ENCODE measurements around the gene SPRED2.

DNA sequence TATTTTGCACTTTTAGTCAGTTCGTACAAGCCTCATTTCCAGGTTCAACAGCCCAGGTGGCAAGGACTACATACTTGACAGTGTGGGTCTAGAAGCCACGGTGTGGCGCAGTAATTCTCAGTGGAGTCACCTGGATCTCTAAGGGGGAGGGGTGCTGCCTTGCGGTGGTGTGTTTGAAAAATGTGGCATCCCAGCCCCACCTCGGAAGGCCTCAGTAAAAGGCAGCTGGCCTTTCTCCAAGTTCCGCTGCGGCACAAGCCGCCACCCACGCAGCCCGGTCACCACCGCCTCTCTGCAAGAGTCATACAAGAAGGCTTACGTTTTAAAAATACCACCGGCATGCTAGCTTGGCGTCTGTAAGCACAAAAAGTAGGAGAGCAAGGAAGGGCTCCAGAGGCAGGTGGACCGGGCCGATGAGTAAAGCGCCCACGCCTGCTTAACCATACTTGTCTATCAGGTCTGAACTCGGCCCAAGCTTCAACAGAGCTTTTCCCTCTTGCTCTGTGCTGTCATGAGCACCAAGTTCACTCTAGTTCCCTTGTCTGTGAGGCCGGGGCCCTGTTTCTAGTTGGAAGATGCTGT is 49.5 kb downstream of the SPRED2 start:
- TF ChIP-seq, protein P1, sequence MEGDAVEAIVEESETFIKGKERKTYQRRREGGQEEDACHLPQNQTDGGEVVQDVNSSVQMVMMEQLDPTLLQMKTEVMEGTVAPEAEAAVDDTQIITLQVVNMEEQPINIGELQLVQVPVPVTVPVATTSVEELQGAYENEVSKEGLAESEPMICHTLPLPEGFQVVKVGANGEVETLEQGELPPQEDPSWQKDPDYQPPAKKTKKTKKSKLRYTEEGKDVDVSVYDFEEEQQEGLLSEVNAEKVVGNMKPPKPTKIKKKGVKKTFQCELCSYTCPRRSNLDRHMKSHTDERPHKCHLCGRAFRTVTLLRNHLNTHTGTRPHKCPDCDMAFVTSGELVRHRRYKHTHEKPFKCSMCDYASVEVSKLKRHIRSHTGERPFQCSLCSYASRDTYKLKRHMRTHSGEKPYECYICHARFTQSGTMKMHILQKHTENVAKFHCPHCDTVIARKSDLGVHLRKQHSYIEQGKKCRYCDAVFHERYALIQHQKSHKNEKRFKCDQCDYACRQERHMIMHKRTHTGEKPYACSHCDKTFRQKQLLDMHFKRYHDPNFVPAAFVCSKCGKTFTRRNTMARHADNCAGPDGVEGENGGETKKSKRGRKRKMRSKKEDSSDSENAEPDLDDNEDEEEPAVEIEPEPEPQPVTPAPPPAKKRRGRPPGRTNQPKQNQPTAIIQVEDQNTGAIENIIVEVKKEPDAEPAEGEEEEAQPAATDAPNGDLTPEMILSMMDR (IDR thresholded peaks at IDR 0.05): peak; percentile 8; the same call in 1 of the 2 replicates
- no peak for TF ChIP-seq ZFX (IDR thresholded peaks at IDR 0.05; ENCODE audit: borderline replicate concordance)

Measured in 22Rv1 (cell line).